Measurements from ENCODE around the gene NFIA. TPM values are rescaled to one million over a fixed set of nuclear protein-coding genes. Genes with fewer than 3 reads are reported as not detected.

The NFIA gene
- total and polyA plus RNA-seq, 10 of the 15 experiments (the other 5 are each of a cell fraction or from before 2014, with no cell fraction given): 0.10 to 0.16 TPM; not detected in 8

DNA sequence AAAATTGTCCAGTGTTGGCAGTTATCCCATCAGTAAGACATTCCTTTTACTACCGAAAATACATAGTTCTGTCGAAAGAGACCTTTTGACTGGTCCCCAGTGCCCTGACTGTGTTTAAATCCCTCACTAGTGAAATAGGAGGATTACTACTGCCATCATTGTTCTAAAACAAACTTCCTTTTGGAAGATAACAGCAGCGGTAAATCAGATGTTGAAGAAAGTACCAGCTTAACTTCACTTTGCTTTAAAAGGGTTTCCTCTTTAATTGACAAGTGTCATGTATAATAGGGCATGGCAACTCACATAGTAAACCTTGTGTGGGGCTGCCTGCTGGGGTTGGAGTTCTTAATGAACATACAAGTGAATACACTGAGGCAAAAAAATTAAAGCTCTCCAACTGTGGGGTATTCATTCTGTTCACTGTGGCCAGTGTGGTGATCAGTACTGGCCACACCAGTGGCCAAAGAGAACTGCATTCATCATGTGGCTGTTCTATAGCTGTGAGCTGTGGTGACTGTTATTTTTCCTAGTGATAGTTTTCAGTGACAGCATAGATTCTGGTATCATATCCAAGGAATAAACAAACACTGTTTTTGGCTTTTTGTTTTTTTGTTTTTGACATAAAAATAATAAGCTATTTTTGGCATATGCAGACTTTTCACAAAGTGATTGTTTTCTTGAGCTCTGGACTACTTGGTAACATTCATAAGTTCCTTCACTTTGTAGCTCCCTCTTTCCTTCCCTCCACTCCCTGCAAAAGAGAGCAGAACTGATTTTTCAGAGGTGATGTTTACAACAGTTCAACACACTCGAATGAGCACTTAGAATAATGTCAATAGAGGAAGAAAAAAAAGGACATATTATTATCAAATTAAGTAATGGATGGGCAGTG, 74.5 kb downstream of the NFIA start:
- H4K20me1 ChIP-seq (ENCODE audit: control insufficient read depth, insufficient read depth): no peaks in the 10 kb centered on the region
- no peaks in the 10 kb centered on the region for H3K36me3 ChIP-seq (ENCODE audit: control insufficient read depth in 2 of 2, insufficient read depth in 2 of 2, low read length in 1 of 2)
- SMC1A ChIA-PET (ENCODE audit: uncharacterized antibody, unreplicated experiment): interaction anchor here (1.2 to 1.5 kb wide), 2 partner anchors 9 to 88 kb away, joined by 3 read pairs; no protein-coding TSS in a partner anchor
- RAD21 ChIA-PET (ENCODE audit: unreplicated experiment): no interaction called here
- no peak overlapping the region for H3K4me3 ChIP-seq
- DNase-seq (ENCODE audit: low read depth, low spot score): no peak
- no peak for FAIRE-seq
- intact Hi-C loops (cut with micrococcal nuclease; ENCODE audit: unreplicated experiment): no loop called here
- H3K27ac ChIP-seq (ENCODE audit: control insufficient read depth, insufficient read depth): no peak overlapping the region
- no peaks in the 10 kb centered on the region for H3K4me1 ChIP-seq (ENCODE audit: control insufficient read depth, insufficient read depth, low read length)
- no peak for ATAC-seq
- in situ Hi-C loops (cut with MboI): no loop called here
- BruUV-seq (replicated peaks): no TSS peak
- H3K4me2 ChIP-seq (ENCODE audit: control insufficient read depth, insufficient read depth): no peak overlapping the region
- no peaks in the 10 kb centered on the region for H3K79me2 ChIP-seq (ENCODE audit: control insufficient read depth, insufficient read depth, low read length)
- WGBS (ENCODE audit: insufficient coverage, insufficient replicate concordance, low lambda C conversion rate, missing lambda C conversion rate): 22% methylated on average over 4 of the region's 4 CpGs
- POLR2A ChIA-PET: no interaction called here
- CTCF ChIA-PET: interaction anchor here (1.2 kb wide), 1 partner anchor 18 kb away, joined by 3 read pairs; no protein-coding TSS in a partner anchor
- no peaks in the 10 kb centered on the region for H3K27me3 ChIP-seq (replicated peaks in 1 of 2; ENCODE audit: control insufficient read depth in 2 of 2, insufficient read depth in 2 of 2, low read length in 1 of 2)
- no peaks in the 10 kb centered on the region for H3K9me3 ChIP-seq (replicated peaks; ENCODE audit: control insufficient read depth, insufficient read depth, low read length)
- H3K9ac ChIP-seq (ENCODE audit: control insufficient read depth, insufficient read depth, low read length): no peak overlapping the region
- no peak overlapping the region for H2AFZ ChIP-seq (ENCODE audit: control insufficient read depth, low read depth, low read length)
- TF ChIP-seq, protein P1, sequence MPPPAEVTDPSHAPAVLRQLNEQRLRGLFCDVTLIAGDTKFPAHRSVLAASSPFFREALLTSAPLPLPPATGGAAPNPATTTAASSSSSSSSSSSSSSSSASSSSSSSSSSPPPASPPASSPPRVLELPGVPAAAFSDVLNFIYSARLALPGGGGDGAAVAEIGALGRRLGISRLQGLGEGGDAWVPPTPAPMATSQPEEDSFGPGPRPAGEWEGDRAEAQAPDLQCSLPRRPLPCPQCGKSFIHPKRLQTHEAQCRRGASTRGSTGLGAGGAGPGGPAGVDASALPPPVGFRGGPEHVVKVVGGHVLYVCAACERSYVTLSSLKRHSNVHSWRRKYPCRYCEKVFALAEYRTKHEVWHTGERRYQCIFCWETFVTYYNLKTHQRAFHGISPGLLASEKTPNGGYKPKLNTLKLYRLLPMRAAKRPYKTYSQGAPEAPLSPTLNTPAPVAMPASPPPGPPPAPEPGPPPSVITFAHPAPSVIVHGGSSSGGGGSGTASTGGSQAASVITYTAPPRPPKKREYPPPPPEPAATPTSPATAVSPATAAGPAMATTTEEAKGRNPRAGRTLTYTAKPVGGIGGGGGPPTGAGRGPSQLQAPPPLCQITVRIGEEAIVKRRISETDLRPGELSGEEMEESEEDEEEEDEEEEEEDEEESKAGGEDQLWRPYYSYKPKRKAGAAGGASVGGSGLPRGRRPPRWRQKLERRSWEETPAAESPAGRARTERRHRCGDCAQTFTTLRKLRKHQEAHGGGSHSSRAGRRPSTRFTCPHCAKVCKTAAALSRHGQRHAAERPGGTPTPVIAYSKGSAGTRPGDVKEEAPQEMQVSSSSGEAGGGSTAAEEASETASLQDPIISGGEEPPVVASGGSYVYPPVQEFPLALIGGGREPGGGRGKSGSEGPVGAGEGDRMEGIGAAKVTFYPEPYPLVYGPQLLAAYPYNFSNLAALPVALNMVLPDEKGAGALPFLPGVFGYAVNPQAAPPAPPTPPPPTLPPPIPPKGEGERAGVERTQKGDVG (CRISPR knock-in tag; IDR thresholded peaks at IDR 0.05): no peak
- TF ChIP-seq, protein P2, sequence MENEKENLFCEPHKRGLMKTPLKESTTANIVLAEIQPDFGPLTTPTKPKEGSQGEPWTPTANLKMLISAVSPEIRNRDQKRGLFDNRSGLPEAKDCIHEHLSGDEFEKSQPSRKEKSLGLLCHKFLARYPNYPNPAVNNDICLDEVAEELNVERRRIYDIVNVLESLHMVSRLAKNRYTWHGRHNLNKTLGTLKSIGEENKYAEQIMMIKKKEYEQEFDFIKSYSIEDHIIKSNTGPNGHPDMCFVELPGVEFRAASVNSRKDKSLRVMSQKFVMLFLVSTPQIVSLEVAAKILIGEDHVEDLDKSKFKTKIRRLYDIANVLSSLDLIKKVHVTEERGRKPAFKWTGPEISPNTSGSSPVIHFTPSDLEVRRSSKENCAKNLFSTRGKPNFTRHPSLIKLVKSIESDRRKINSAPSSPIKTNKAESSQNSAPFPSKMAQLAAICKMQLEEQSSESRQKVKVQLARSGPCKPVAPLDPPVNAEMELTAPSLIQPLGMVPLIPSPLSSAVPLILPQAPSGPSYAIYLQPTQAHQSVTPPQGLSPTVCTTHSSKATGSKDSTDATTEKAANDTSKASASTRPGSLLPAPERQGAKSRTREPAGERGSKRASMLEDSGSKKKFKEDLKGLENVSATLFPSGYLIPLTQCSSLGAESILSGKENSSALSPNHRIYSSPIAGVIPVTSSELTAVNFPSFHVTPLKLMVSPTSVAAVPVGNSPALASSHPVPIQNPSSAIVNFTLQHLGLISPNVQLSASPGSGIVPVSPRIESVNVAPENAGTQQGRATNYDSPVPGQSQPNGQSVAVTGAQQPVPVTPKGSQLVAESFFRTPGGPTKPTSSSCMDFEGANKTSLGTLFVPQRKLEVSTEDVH (IDR thresholded peaks at IDR 0.05; ENCODE audit: low read depth, partially characterized antibody): no peak
- no peak for TF ChIP-seq KDM1A (IDR thresholded peaks at IDR 0.05; ENCODE audit: borderline replicate concordance)
- TF ChIP-seq, protein P3, sequence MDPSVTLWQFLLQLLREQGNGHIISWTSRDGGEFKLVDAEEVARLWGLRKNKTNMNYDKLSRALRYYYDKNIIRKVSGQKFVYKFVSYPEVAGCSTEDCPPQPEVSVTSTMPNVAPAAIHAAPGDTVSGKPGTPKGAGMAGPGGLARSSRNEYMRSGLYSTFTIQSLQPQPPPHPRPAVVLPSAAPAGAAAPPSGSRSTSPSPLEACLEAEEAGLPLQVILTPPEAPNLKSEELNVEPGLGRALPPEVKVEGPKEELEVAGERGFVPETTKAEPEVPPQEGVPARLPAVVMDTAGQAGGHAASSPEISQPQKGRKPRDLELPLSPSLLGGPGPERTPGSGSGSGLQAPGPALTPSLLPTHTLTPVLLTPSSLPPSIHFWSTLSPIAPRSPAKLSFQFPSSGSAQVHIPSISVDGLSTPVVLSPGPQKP (IDR thresholded peaks at IDR 0.05; ENCODE audit: low read depth, low read length): no peak
- TF ChIP-seq, protein P4, sequence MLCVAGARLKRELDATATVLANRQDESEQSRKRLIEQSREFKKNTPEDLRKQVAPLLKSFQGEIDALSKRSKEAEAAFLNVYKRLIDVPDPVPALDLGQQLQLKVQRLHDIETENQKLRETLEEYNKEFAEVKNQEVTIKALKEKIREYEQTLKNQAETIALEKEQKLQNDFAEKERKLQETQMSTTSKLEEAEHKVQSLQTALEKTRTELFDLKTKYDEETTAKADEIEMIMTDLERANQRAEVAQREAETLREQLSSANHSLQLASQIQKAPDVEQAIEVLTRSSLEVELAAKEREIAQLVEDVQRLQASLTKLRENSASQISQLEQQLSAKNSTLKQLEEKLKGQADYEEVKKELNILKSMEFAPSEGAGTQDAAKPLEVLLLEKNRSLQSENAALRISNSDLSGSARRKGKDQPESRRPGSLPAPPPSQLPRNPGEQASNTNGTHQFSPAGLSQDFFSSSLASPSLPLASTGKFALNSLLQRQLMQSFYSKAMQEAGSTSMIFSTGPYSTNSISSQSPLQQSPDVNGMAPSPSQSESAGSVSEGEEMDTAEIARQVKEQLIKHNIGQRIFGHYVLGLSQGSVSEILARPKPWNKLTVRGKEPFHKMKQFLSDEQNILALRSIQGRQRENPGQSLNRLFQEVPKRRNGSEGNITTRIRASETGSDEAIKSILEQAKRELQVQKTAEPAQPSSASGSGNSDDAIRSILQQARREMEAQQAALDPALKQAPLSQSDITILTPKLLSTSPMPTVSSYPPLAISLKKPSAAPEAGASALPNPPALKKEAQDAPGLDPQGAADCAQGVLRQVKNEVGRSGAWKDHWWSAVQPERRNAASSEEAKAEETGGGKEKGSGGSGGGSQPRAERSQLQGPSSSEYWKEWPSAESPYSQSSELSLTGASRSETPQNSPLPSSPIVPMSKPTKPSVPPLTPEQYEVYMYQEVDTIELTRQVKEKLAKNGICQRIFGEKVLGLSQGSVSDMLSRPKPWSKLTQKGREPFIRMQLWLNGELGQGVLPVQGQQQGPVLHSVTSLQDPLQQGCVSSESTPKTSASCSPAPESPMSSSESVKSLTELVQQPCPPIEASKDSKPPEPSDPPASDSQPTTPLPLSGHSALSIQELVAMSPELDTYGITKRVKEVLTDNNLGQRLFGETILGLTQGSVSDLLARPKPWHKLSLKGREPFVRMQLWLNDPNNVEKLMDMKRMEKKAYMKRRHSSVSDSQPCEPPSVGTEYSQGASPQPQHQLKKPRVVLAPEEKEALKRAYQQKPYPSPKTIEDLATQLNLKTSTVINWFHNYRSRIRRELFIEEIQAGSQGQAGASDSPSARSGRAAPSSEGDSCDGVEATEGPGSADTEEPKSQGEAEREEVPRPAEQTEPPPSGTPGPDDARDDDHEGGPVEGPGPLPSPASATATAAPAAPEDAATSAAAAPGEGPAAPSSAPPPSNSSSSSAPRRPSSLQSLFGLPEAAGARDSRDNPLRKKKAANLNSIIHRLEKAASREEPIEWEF (IDR thresholded peaks at IDR 0.05; ENCODE audit: insufficient replicate concordance, low read depth, low read length): no peak
- TF ChIP-seq POLR2AphosphoS5 (IDR thresholded peaks at IDR 0.05; ENCODE audit: low read length): no peak
- TF ChIP-seq SIN3A (IDR thresholded peaks at IDR 0.05; ENCODE audit: low read depth, low read length): no peak
- TF ChIP-seq TCF3 (IDR thresholded peaks at IDR 0.05; ENCODE audit: borderline replicate concordance, insufficient read depth, low read depth, low read length): no peak
- TF ChIP-seq PAX8 (IDR thresholded peaks at IDR 0.05): no peak
- TF ChIP-seq ZSCAN29 (IDR thresholded peaks at IDR 0.05): no peak

Data from GM12878 (cell line).